ENCODE data around the gene FAR1.
"Not testable (repeated sequence)": the region's sequence is repeated elsewhere in the genome, so short reads cannot be mapped to it uniquely, and the experiment has no call there.

FAR1 gene, protein sequence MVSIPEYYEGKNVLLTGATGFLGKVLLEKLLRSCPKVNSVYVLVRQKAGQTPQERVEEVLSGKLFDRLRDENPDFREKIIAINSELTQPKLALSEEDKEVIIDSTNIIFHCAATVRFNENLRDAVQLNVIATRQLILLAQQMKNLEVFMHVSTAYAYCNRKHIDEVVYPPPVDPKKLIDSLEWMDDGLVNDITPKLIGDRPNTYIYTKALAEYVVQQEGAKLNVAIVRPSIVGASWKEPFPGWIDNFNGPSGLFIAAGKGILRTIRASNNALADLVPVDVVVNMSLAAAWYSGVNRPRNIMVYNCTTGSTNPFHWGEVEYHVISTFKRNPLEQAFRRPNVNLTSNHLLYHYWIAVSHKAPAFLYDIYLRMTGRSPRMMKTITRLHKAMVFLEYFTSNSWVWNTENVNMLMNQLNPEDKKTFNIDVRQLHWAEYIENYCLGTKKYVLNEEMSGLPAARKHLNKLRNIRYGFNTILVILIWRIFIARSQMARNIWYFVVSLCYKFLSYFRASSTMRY

DNA sequence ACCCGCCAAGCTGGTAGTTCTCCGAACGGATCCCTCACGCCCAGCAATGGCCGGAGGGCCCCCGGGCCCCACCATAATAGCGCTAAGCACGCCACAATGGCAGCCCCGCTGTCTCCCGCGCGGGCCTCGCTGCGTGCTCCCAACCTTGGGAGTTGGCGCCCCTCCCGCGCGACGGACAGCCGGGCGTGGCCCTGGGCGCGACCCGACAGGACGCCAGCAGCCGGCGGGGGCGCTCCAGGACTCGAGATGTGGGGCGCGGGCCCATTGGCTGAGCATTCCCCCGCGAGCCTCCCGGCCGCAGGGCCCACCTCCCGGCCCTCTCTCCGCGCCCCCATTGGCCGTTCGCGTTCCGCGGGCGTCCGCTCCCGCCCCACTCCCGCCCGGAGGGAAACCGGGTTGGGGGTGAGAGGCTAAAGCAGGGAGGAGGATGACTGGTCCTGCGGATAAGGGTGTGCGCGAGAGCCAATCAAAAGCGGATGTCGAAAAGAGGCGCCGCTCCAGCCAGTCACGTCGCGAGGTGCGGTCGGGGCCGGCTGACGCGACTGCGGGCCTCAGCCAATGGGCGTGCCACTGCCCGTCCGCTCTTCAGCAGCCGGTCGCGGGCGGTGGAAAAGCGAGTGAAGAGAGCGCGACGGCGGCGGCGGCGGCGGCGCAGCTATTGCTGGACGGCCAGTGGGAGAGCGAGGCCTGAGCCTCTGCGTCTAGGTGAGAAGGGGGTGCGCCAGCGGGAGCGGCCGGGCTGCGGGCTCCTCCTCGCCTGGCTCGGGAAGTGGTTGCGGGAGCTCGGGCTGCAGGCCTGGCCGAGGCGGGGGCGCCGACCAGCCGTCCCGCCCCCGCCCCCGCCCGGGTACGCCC, at the start of gene FAR1:
Gene FAR1, plus strand, starts transcription at position 567 of the 855 bp plus-strand sequence. CDS start 26,098 bp downstream, outside the sequence.
- Histone ChIP-seq H3K9me3 (peaks cover 2% of the 10 kb centered on the region; the same call in 1 of the 2 replicates), H3K36me3 (replicated peaks) (no peaks in the 10 kb centered on the region), H3K27me3 (ENCODE audit: low read depth) (no peaks in the 10 kb centered on the region), H3K4me1 (peaks cover 19% of the 10 kb centered on the region), H3K4me3 (peak within 1 kb of the TSS; percentile 71)
- in situ Hi-C loops (cut with MboI; ENCODE audit: low sequenced_read_pairs): no loop called here
- peak; percentile 97 to 99 for DNase-seq (ENCODE audit: low spot score in 2 of 2)

DNA sequence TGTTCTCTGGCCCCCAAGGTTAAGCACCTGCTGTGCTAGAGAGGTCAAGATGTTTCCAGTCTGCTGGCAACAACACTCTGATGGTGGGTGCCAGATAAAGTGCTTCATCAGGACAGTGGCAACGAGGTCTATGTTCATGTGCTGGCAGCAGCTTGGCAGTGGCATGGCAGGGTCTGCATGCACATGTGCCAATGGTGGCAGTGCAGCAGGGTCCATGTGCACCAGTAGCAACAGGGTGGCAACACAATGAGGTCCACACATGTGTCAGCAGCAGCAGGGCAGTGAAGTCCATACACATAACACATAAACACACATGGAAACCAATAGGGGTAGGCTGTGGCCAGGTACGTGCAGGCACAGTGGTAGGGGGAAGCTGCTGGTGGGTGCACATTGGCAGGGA, 48.4 kb upstream of the FAR1 start:
- Histone ChIP-seq H3K4me3 (no peak overlapping the region), H3K36me3 (replicated peaks) (no peaks in the 10 kb centered on the region), H3K4me1 (no peaks in the 10 kb centered on the region), H3K9me3 (no peaks in the 10 kb centered on the region), H3K27me3 (ENCODE audit: low read depth) (no peaks in the 10 kb centered on the region)
- no peak for DNase-seq (ENCODE audit: low spot score in 2 of 2)
- in situ Hi-C loops (cut with MboI; ENCODE audit: low sequenced_read_pairs): no loop called here

DNA sequence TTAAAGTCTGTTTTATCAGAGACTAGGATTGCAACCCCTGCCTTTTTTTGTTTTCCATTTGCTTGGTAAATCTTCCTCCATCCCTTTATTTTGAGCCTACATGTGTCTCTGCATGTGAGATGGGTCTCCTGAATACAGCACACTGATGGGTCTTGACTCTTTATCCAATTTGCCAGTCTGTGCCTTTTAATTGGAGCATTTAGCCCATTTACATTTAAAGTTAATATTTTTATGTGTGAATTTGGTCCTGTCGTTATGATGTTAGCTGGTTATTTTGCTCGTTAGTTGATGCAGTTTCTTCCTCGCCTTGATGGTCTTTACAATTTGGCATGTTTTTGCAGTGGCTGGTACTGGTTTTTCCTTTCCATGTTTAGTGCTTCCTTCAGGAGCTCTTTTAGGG, 41.6 kb upstream of the FAR1 start:
- H3K4me3 ChIP-seq; H3K27me3 ChIP-seq (ENCODE audit: low read depth); DNase-seq (ENCODE audit: low spot score in 2 of 2); H3K4me1 ChIP-seq; H3K36me3 ChIP-seq (replicated peaks); in situ Hi-C loops (cut with MboI; ENCODE audit: low sequenced_read_pairs); H3K9me3 ChIP-seq: not testable (repeated sequence)

DNA sequence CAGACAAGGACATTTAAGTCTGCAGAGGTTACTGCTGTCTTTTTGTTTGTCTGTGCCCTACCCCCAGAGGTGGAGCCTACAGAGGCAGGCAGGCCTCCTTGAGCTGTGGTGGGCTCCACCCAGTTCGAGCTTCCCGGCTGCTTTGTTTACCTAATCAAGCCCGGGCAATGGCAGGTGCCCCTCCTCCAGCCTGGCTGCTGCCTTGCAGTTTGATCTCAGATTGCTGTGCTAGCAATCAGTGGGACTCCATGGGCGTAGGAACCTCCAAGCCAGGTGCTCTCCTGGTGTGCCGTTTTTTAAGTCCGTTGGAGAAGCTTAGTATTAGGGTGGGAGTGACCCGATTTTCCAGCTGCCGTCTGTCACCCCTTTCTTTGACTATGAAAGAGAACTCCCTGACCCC, 39.8 kb upstream of the FAR1 start:
- H3K36me3 ChIP-seq (replicated peaks); H3K4me1 ChIP-seq; H3K27me3 ChIP-seq (ENCODE audit: low read depth); DNase-seq (ENCODE audit: low spot score in 2 of 2); H3K9me3 ChIP-seq; in situ Hi-C loops (cut with MboI; ENCODE audit: low sequenced_read_pairs); H3K4me3 ChIP-seq: not testable (repeated sequence)

DNA sequence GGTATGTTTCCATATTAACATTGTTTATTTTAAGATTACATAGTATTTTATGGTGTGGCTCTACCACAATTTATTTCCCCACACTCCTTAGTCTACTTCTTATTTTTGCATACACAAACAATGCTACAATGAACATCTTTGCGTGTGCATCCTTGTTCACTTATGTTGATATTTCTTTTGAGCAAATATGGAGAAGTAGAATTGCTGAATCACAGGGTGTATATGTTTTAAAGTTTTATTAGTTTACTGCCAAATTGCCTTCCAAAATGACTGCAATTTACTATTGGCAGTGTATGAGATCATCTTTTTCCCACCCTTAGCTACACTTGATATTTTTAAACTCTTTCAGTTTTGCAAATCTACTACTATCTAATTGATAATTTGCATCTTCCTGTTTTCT, 38.7 kb upstream of the FAR1 start:
- no peaks in the 10 kb centered on the region for H3K4me1 ChIP-seq
- no peak overlapping the region for H3K4me3 ChIP-seq
- no peak for DNase-seq (ENCODE audit: low spot score in 2 of 2)
- in situ Hi-C loops (cut with MboI; ENCODE audit: low sequenced_read_pairs): no loop called here
- H3K9me3 ChIP-seq: no peaks in the 10 kb centered on the region
- no peaks in the 10 kb centered on the region for H3K36me3 ChIP-seq (replicated peaks)
- no peaks in the 10 kb centered on the region for H3K27me3 ChIP-seq (ENCODE audit: low read depth)

DNA sequence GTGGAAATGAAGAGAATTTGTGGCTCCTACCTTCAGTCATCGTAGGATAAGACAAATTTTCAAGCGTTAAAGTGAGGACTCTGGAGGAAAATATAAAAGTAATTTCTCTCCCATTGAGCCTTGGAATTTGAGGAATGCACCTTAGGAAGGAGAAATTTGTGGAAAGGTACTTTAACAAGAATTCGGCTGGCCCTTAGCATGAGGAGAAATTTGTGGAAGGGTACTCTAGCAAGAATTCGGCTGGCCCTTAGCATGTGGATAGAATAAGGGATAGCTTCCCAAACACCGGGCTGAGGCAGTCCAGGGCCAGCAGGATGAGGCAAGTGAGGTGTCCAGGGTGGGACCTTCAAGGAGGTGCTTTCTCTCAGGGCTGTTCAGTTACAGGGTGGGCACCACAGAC, 33.2 kb upstream of the FAR1 start:
- H3K4me1 ChIP-seq: no peaks in the 10 kb centered on the region
- H3K4me3 ChIP-seq: no peak overlapping the region
- H3K27me3 ChIP-seq (ENCODE audit: low read depth): no peaks in the 10 kb centered on the region
- H3K36me3 ChIP-seq (replicated peaks): no peaks in the 10 kb centered on the region
- in situ Hi-C loops (cut with MboI; ENCODE audit: low sequenced_read_pairs): no loop called here
- H3K9me3 ChIP-seq: no peaks in the 10 kb centered on the region
- DNase-seq (ENCODE audit: low spot score in 2 of 2): no peak

DNA sequence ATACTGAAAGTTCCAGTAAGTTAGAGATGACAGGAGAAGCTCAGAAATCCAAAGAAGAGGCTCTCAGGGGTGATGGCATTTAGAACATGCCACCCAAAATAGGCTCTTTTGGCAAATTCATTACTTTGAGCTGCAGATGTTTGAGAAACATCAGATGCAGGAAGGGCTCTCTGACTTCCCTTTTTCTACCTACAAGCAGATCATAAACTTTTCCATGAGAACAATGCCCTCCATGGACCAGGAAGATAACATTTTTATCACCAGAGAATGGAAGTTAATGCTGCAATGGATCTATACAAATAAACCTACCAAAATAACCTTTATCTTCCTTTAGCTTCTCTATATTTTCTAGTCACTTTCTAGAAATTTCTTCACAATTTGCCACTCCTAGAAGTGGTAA, 32.7 kb upstream of the FAR1 start:
- DNase-seq (ENCODE audit: low spot score in 2 of 2): no peak
- in situ Hi-C loops (cut with MboI; ENCODE audit: low sequenced_read_pairs): no loop called here
- no peaks in the 10 kb centered on the region for H3K36me3 ChIP-seq (replicated peaks)
- no peak overlapping the region for H3K4me3 ChIP-seq
- H3K27me3 ChIP-seq (ENCODE audit: low read depth): no peaks in the 10 kb centered on the region
- no peaks in the 10 kb centered on the region for H3K4me1 ChIP-seq
- H3K9me3 ChIP-seq: no peaks in the 10 kb centered on the region

DNA sequence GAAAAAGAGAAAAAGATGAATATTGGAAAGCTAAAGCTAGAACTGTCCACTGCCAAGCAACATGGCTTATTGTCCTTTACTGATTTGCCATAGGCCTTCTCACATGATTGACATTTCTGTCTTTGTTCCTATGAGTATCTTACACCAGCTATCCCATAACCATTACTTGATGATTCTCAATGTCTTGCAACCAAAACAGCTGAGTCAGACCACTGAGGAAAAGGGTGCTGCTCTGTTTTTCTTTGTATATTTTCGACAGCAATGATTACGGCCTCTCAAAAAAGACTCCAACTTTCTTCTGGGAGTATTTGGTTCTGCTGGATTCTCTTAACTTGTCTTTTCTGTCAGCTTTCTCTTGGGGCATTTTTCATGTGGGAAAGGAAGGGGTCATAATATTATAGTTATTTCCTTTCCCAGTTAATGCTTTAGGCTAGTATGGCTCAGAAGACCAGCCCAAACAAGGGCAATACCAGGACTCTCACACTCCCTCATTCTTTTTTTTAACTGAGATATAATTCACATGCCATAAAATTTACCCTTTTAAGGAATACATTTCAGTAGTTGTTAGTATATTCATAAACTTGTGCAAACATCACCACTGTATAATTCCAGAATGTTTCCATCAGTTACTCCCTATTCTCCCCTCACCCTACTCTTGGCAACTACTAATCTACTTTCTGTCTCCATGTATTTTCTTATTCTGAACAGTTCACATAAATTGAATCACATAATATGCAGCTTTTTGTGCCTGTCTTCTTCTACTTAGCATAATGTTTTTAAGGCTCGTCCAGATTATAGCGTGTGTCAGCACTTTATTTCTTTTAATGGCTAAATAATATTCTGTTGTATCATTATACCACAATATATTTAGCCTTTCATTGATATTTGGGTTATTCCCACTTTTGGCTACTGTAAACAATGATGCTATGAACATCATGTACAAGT, 31.1 kb upstream of the FAR1 start:
- H3K36me3 ChIP-seq (replicated peaks): no peaks in the 10 kb centered on the region
- DNase-seq (ENCODE audit: low spot score in 2 of 2): no peak
- H3K4me1 ChIP-seq: no peaks in the 10 kb centered on the region; the same call in 1 of the 2 replicates
- in situ Hi-C loops (cut with MboI; ENCODE audit: low sequenced_read_pairs): no loop called here
- H3K27me3 ChIP-seq (ENCODE audit: low read depth): no peaks in the 10 kb centered on the region
- no peak overlapping the region for H3K4me3 ChIP-seq
- H3K9me3 ChIP-seq: no peaks in the 10 kb centered on the region

DNA sequence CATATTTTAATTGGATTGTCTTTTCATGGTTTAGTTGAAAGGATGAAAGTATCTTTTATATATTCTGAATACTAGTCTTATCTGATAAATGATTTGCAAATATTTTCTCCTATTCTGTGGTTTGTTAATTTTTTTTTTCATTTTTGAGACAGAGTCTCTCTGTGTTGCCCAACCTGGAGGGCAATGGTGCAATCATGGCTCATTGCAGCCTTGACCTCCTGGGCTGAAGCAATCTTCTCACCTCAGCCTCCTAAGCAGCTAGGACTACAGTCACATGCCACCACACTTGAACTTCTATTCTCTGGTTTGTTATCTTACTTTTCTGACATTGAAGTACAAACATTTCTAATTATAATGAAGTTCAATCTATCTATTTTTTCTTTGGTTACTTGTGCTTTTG, 30.0 kb upstream of the FAR1 start:
- no peaks in the 10 kb centered on the region for H3K9me3 ChIP-seq
- in situ Hi-C loops (cut with MboI; ENCODE audit: low sequenced_read_pairs): no loop called here
- DNase-seq (ENCODE audit: low spot score in 2 of 2): no peak
- no peaks in the 10 kb centered on the region for H3K27me3 ChIP-seq (ENCODE audit: low read depth)
- no peaks in the 10 kb centered on the region; the same call in 1 of the 2 replicates for H3K4me1 ChIP-seq
- H3K36me3 ChIP-seq (replicated peaks): no peaks in the 10 kb centered on the region
- no peak overlapping the region for H3K4me3 ChIP-seq

DNA sequence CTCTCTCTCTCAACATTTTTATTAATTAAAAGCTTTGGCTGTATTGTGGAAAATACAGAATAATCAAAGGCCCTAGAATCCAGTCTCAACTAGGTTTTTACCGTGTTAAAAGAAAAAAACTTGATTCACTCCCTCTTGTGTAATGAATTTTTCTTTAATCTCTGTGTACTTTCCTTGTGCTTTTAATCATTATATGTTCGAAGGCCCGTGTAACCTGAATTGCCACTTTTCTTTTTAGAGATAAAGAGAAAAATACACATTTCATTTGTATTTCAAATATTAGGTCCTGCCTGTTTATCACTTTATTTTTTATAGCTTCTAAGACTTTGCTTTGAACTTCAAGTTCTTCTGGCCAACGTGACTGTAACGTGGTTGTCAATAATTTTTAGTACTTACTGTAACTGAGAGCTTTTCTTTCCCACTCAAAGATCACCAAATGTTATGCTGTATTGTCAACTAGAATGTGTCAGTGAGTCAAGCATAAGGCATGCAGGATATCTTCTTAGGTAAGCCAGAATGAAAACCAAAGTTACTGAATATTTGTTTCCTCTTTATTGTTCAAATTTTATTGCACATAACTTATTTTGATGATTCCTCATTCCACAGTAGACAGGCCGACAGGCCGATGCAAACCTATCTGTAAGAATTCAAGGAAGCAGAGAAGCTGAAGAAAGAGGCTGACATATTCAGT, 23.3 kb upstream of the FAR1 start:
- Histone ChIP-seq H3K4me3 (no peak overlapping the region), H3K36me3 (replicated peaks) (no peaks in the 10 kb centered on the region), H3K9me3 (no peaks in the 10 kb centered on the region), H3K27me3 (ENCODE audit: low read depth) (no peaks in the 10 kb centered on the region), H3K4me1 (no peaks in the 10 kb centered on the region; the same call in 1 of the 2 replicates)
- in situ Hi-C loops (cut with MboI; ENCODE audit: low sequenced_read_pairs): no loop called here
- no peak for DNase-seq (ENCODE audit: low spot score in 2 of 2)

DNA sequence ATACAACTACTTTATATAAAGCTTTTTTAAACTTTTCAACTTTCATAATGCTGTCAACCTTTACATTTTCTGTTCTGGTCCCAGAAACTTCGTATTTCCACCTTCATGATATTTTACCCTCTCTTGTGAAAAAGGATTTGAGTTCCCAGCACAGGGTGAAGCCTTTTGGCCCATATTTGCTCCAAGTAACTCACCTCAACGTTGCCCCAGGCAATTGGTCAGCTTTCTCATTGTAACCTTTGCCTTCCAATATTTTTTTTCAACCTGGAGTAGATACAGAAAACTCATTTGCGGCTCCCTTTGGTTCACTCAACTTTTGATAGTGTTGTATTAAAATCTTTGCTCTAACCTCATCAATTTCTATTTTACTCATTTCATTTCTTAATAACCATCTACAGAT, 21.1 kb upstream of the FAR1 start:
- Histone ChIP-seq H3K36me3 (replicated peaks) (no peaks in the 10 kb centered on the region), H3K4me1 (no peaks in the 10 kb centered on the region), H3K9me3 (no peaks in the 10 kb centered on the region), H3K27me3 (ENCODE audit: low read depth) (no peaks in the 10 kb centered on the region), H3K4me3 (no peak overlapping the region)
- in situ Hi-C loops (cut with MboI; ENCODE audit: low sequenced_read_pairs): no loop called here
- no peak for DNase-seq (ENCODE audit: low spot score in 2 of 2)

DNA sequence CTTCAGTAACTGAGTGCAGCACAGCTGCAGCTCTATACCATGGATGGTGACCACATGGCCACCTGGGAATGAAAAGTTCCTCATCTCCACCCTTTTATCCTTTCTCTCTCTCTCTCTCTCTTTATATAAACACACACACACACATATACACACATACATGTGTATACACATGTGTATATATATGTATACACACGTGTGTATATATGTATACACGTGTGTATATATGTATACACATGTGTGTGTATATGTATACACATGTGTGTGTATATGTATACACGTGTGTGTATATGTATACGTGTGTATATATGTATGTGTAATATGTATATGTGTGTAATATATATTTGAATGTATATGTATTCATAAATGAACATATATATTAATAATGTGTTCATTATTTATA, 18.8 kb upstream of the FAR1 start:
- no peak overlapping the region for H3K4me3 ChIP-seq
- no peaks in the 10 kb centered on the region for H3K27me3 ChIP-seq (ENCODE audit: low read depth)
- in situ Hi-C loops (cut with MboI; ENCODE audit: low sequenced_read_pairs): no loop called here
- no peak for DNase-seq (ENCODE audit: low spot score in 2 of 2)
- H3K4me1 ChIP-seq: no peaks in the 10 kb centered on the region
- no peaks in the 10 kb centered on the region for H3K9me3 ChIP-seq
- H3K36me3 ChIP-seq (replicated peaks): no peaks in the 10 kb centered on the region

DNA sequence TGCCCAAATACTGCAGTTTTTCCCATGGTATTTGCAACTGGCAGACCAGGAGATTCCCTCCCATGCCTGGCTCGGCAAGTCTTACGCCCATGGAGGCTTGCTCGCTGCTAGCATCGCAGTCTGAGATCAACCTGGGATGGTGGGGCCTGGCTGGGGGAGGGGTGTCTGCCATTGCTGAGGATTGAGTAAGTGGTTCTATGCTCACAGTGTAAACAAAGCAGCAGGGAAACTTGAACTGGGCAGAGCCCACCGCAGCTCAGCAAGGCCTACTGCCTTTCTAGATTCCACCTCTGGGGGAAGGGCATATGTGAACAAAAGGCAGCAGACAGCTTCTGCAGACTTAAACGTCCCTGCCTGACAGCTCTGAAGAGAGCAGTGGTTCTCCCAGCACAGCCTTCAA, 17.0 kb upstream of the FAR1 start:
- H3K27me3 ChIP-seq (ENCODE audit: low read depth); H3K4me1 ChIP-seq; H3K9me3 ChIP-seq; H3K4me3 ChIP-seq; H3K36me3 ChIP-seq (replicated peaks); in situ Hi-C loops (cut with MboI; ENCODE audit: low sequenced_read_pairs); DNase-seq (ENCODE audit: low spot score in 2 of 2): not testable (repeated sequence)
